Panc1 (cell line): ENCODE results near the gene FAM81A. TPM values are rescaled to one million over a fixed set of nuclear protein-coding genes. Genes with fewer than 3 reads are reported as not detected.
"Not testable (repeated sequence)": the region's sequence is repeated elsewhere in the genome, so short reads cannot be mapped to it uniquely, and the experiment has no call there.

ENCODE experiments used
- ATAC-seq: fragments of 200-7000 bp; cut with Tn5 transposase; 2 replicates; pipeline ENCODE4 v1.9.1; 2020; ENCODE audit warnings: mild to moderate bottlenecking, moderate library complexity
- BruUV-seq: library from RNA; stranded (reverse); fragments of 400-500 nt; replicated peaks from 2 replicates; lab custom pipeline; 2021; lab: Mats Ljungman, UMichigan
- CTCF ChIA-PET: fragments of 300-600 bp; sonication (Branson Sonifier 250); formaldehyde crosslinking; loops from one replicate; lab custom pipeline; 2022; ENCODE audit warnings: antibody characterized with exemption; lab: Charles Lee
- POLR2A ChIA-PET: fragments of 300-600 bp; sonication (Branson Sonifier 250); formaldehyde crosslinking; loops from one replicate; lab custom pipeline; 2022; ENCODE audit warnings: antibody characterized with exemption; lab: Charles Lee
- DNase-seq: peaks from one replicate; pipeline ENCODE4 v3.0.0-alpha.2; 2010; ENCODE audit warnings: low read depth, low spot score
- H3K27ac ChIP-seq: 2 replicates; pipeline ENCODE4 v1.5.1; 2011; ENCODE audit warnings: mild to moderate bottlenecking, low read length, inconsistent platforms
- H3K27me3 ChIP-seq: fragments of 200-500 bp; sonication (Bioruptor generic); 2 replicates; pipeline ENCODE4 v1.6.0; 2014; ENCODE audit warnings: low read length, inconsistent platforms; ENCODE audit not compliant: control insufficient read depth, insufficient read depth
- H3K36me3 ChIP-seq: fragments of 200-500 bp; sonication (Bioruptor generic); 2 replicates; pipeline ENCODE4 v1.5.1; 2014; ENCODE audit warnings: inconsistent platforms, mild to moderate bottlenecking, low read length, moderate library complexity; ENCODE audit not compliant: control insufficient read depth, insufficient read depth
- H3K4me1 ChIP-seq: 2 replicates; pipeline ENCODE4 v1.5.1; 2011; ENCODE audit warnings: inconsistent platforms, mild to moderate bottlenecking, low read length, moderate library complexity; ENCODE audit not compliant: control insufficient read depth, insufficient read depth
- H3K4me3 ChIP-seq, 2 experiments: 2 replicates each; pipeline ENCODE4 v1.5.1; 2011 to 2012; ENCODE audit warnings: low read depth in 2 of 2, low read length in 2 of 2, mild to moderate bottlenecking in 2 of 2, inconsistent platforms in 1 of 2, moderate library complexity in 1 of 2
- H3K9me3 ChIP-seq: fragments of 200-500 bp; sonication (Bioruptor generic); 2 replicates; pipeline ENCODE4 v1.5.1; 2014; ENCODE audit warnings: low read depth, mild to moderate bottlenecking, inconsistent platforms, low read length, moderate library complexity; ENCODE audit not compliant: control insufficient read depth, insufficient read depth
- POLR2AphosphoS5 ChIP-seq: IDR thresholded peaks from 2 replicates; pipeline ENCODE4 v1.6.1; 2012; ENCODE audit warnings: mild to moderate bottlenecking, low read depth, low read length, moderate library complexity
- SIN3A ChIP-seq: IDR thresholded peaks from 2 replicates; pipeline ENCODE4 v1.6.1; 2012; ENCODE audit warnings: low read depth, mild to moderate bottlenecking, low read length, moderate library complexity, borderline replicate concordance; ENCODE audit not compliant: insufficient read depth
- TCF7L2 ChIP-seq: IDR thresholded peaks from 2 replicates; pipeline ENCODE4 v1.6.1; 2011; ENCODE audit warnings: mild to moderate bottlenecking, low read depth, low read length, inconsistent platforms
- in situ Hi-C: cut with HindIII; loops from 2 replicates; pipeline ENCODE4 v1.10.0; 2016; ENCODE audit warnings: low sequenced_read_pairs, low pct_unique_long_range_greater_than_20kb
- intact Hi-C: fragments of 100-400 bp; cut with micrococcal nuclease; formaldehyde crosslinking; loops from one replicate; pipeline ENCODE4 v1.10.0; 2022; ENCODE audit not compliant: unreplicated experiment
- total RNA-seq: library from RNA; stranded (reverse); gene quantifications from one replicate; pipeline ENCODE4 v1.2.1, GENCODE V29; 2021; ENCODE audit not compliant: unreplicated experiment
- TF ChIP-seq, protein P1 (sequence below), 2 experiments: IDR thresholded peaks; 2 replicates each; pipeline ENCODE4 v1.6.1; 2011 to 2012; ENCODE audit warnings: low read depth in 2 of 2, control low read depth in 1 of 2, low read length in 1 of 2, mild to moderate bottlenecking in 1 of 2, moderate library complexity in 1 of 2; ENCODE audit not compliant: insufficient read depth in 1 of 2
- TF ChIP-seq, protein P2 (sequence below): fragments of 450-650 bp; IDR thresholded peaks from 2 replicates; pipeline ENCODE4 v1.5.1; 2017; ENCODE audit warnings: mild to moderate bottlenecking

The FAM81A gene
- total RNA-seq, 1 experiment from 2014 or later = 7.3 TPM

- Histone ChIP-seq H3K4me1 (no peaks in the 10 kb centered on the region), H3K36me3 (no peaks in the 10 kb centered on the region), H3K27ac (no peak overlapping the region), H3K4me3 (no peak overlapping the region), H3K27me3 (peaks cover 7% of the 10 kb centered on the region; the same call in 1 of the 2 replicates), H3K9me3 (no peaks in the 10 kb centered on the region)
- no peak; the same call in 1 of the 2 replicates for ATAC-seq
- in situ Hi-C loops (no loop called here), intact Hi-C loops (no loop called here)
- TF ChIP-seq SIN3A (no peak), POLR2AphosphoS5 (no peak), TCF7L2 (no peak)
- TF ChIP-seq, protein P1, sequence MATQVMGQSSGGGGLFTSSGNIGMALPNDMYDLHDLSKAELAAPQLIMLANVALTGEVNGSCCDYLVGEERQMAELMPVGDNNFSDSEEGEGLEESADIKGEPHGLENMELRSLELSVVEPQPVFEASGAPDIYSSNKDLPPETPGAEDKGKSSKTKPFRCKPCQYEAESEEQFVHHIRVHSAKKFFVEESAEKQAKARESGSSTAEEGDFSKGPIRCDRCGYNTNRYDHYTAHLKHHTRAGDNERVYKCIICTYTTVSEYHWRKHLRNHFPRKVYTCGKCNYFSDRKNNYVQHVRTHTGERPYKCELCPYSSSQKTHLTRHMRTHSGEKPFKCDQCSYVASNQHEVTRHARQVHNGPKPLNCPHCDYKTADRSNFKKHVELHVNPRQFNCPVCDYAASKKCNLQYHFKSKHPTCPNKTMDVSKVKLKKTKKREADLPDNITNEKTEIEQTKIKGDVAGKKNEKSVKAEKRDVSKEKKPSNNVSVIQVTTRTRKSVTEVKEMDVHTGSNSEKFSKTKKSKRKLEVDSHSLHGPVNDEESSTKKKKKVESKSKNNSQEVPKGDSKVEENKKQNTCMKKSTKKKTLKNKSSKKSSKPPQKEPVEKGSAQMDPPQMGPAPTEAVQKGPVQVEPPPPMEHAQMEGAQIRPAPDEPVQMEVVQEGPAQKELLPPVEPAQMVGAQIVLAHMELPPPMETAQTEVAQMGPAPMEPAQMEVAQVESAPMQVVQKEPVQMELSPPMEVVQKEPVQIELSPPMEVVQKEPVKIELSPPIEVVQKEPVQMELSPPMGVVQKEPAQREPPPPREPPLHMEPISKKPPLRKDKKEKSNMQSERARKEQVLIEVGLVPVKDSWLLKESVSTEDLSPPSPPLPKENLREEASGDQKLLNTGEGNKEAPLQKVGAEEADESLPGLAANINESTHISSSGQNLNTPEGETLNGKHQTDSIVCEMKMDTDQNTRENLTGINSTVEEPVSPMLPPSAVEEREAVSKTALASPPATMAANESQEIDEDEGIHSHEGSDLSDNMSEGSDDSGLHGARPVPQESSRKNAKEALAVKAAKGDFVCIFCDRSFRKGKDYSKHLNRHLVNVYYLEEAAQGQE (IDR thresholded peaks at IDR 0.05; ENCODE audit: insufficient read depth in 1 of 2, low read depth in 2 of 2, low read length in 1 of 2) = peak; percentile 81 to 82
- TF ChIP-seq, protein P2, sequence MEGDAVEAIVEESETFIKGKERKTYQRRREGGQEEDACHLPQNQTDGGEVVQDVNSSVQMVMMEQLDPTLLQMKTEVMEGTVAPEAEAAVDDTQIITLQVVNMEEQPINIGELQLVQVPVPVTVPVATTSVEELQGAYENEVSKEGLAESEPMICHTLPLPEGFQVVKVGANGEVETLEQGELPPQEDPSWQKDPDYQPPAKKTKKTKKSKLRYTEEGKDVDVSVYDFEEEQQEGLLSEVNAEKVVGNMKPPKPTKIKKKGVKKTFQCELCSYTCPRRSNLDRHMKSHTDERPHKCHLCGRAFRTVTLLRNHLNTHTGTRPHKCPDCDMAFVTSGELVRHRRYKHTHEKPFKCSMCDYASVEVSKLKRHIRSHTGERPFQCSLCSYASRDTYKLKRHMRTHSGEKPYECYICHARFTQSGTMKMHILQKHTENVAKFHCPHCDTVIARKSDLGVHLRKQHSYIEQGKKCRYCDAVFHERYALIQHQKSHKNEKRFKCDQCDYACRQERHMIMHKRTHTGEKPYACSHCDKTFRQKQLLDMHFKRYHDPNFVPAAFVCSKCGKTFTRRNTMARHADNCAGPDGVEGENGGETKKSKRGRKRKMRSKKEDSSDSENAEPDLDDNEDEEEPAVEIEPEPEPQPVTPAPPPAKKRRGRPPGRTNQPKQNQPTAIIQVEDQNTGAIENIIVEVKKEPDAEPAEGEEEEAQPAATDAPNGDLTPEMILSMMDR = no peak
- ChIA-PET CTCF (no interaction called here), POLR2A (no interaction called here)
- no TSS peak for BruUV-seq
- no peak for DNase-seq
Observed at GRCh38 chr15:59420986-59421618, 16.9 kb upstream of the FAM81A start.

GRCh38 chr15:59424616-59425015 is 13.4 kb upstream of the FAM81A start:
- POLR2A ChIA-PET = no interaction called here
- Histone ChIP-seq H3K4me1 (no peaks in the 10 kb centered on the region), H3K27ac (no peak overlapping the region), H3K27me3 (peaks cover 2% of the 10 kb centered on the region; the same call in 1 of the 2 replicates), H3K36me3 (no peaks in the 10 kb centered on the region), H3K9me3 (no peaks in the 10 kb centered on the region), H3K4me3 (no peak overlapping the region)
- TF ChIP-seq SIN3A = no peak
- TF ChIP-seq, protein P1 (IDR thresholded peaks at IDR 0.05; ENCODE audit: insufficient read depth in 1 of 2, low read depth in 2 of 2, low read length in 1 of 2) = no peak
- no peak for TF ChIP-seq TCF7L2
- no peak for TF ChIP-seq POLR2AphosphoS5
- TF ChIP-seq, protein P2 = no peak
- CTCF ChIA-PET = no interaction called here
- no TSS peak for BruUV-seq
- DNase-seq = no peak
- no peak for ATAC-seq
- in situ Hi-C loops = no loop called here
- intact Hi-C loops = no loop called here

DNA sequence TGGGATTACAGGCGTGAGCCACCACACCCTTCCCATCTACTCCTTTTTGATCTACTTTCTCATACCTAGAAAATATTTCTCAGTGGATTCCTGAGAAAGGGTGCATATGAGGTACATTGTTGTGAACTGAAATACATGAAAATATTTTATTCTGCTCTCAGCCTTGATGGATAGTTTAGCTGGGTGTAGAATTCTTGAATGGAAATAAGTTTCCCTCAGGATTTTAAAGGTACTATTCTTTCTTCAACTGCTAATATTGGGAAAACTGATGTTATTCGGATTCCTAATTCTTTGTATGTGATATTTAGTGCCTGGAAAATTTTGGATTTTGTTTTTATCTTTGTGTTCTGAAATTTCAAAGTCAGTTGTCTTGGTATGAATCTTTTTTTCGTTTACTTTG is 9.1 kb upstream of the FAM81A start:
- H3K36me3 ChIP-seq, DNase-seq, H3K27ac ChIP-seq, BruUV-seq, POLR2A ChIA-PET, in situ Hi-C loops, H3K4me1 ChIP-seq, H3K9me3 ChIP-seq, ATAC-seq, intact Hi-C loops, H3K27me3 ChIP-seq, CTCF ChIA-PET, H3K4me3 ChIP-seq: not testable (repeated sequence)
